ENCODE data around the gene ZNF71. TPM values are rescaled to one million over a fixed set of nuclear protein-coding genes. Genes with fewer than 3 reads are reported as not detected.

ZNF71 gene
- total RNA-seq, 1 donor from 2014 or later: 17.1 TPM

DNA sequence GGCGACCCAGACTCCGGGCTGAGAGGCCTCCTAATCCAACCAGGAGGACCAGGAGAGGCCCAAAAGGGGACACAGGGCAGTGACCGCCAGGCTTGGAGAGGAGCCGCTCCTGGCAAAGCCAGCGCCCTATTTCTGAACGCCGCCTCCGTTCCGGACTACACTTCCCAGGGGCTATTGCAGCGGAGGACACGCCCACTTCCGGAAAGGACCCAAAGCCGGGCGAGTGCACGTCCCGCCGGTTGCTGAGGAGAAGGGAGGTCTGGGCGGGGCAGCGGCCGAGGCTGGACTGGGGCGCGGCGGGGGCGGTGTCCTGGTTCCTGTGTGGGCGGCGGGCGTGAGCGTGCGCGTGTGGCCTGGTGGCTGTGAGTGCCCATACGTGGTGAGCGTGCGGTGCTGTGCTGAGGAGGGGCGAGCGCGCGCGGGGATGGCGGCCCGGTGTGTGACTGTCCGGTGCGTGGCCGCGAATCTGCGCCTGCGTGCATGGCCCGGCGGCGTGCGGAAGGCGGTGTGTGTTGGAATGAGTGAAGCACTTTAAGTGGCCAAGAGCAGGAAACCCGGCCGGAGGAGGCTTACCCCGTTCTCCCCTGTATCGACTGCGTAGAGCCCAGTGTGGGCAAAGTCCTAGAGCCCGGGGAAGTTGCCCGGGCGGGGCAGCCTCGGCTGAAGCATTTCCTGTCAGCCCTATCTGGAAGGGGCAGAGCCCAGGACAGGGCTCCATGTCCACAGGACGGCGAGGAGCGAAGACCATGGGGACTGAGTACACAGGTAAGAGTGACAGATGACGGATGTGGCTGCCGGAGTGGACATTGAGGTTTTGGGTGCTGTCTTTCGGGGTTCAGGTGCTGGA is 27.6 kb upstream of the ZNF71 start, which contains the start of gene ZNF470:
Gene ZNF470, plus strand, starts transcription at position 195 of the 847 bp plus-strand sequence. CDS start 2,844 bp downstream, outside the sequence.
- peak within 1 kb of the TSS; percentile 96 for H3K27ac Mint-ChIP-seq
- peak; percentile 78 for DNase-seq (ENCODE audit: low spot score, unreplicated experiment)
- peaks cover 47% of the 10 kb centered on the region for H3K9me3 Mint-ChIP-seq (ENCODE audit: low read depth)
- H3K4me3 Mint-ChIP-seq (ENCODE audit: low read depth): peak within 1 kb of the TSS; percentile 99
- H3K27me3 Mint-ChIP-seq: no peaks in the 10 kb centered on the region
- H3K4me1 Mint-ChIP-seq (ENCODE audit: low read depth): no peaks in the 10 kb centered on the region
- TF ChIP-seq, protein P1, sequence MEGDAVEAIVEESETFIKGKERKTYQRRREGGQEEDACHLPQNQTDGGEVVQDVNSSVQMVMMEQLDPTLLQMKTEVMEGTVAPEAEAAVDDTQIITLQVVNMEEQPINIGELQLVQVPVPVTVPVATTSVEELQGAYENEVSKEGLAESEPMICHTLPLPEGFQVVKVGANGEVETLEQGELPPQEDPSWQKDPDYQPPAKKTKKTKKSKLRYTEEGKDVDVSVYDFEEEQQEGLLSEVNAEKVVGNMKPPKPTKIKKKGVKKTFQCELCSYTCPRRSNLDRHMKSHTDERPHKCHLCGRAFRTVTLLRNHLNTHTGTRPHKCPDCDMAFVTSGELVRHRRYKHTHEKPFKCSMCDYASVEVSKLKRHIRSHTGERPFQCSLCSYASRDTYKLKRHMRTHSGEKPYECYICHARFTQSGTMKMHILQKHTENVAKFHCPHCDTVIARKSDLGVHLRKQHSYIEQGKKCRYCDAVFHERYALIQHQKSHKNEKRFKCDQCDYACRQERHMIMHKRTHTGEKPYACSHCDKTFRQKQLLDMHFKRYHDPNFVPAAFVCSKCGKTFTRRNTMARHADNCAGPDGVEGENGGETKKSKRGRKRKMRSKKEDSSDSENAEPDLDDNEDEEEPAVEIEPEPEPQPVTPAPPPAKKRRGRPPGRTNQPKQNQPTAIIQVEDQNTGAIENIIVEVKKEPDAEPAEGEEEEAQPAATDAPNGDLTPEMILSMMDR (IDR thresholded peaks at IDR 0.05; ENCODE audit: unreplicated experiment): no peak
- peaks cover 61% of the 10 kb centered on the region for H3K36me3 Mint-ChIP-seq (ENCODE audit: insufficient read depth)

DNA sequence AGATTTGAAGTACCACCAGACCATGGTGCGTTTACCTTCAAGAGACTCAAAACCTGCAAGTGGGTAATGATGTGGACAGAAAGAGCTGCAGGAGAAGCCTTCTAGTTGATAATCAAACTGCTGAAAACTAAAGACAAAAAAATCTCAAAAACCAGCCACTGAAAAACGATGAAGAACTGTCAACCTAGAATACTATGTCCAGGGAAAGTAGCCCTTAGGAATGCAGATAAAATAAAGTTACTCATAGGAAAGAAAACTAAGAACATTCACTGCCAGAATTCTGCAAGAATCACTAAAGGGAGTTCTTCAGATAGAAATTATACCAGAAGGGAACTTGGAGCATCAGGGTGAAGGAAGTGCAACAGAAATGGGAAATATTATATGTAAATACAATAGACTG is 22.5 kb upstream of the ZNF71 start:
- Mint-ChIP-seq H3K4me3 (ENCODE audit: low read depth) (no peak overlapping the region), H3K4me1 (ENCODE audit: low read depth) (no peaks in the 10 kb centered on the region), H3K9me3 (ENCODE audit: low read depth) (peaks cover 64% of the 10 kb centered on the region), H3K36me3 (ENCODE audit: insufficient read depth) (peaks cover 84% of the 10 kb centered on the region), H3K27me3 (no peaks in the 10 kb centered on the region), H3K27ac (no peak overlapping the region)
- TF ChIP-seq, protein P1 (IDR thresholded peaks at IDR 0.05; ENCODE audit: unreplicated experiment): no peak
- no peak for DNase-seq (ENCODE audit: low spot score, unreplicated experiment)

DNA sequence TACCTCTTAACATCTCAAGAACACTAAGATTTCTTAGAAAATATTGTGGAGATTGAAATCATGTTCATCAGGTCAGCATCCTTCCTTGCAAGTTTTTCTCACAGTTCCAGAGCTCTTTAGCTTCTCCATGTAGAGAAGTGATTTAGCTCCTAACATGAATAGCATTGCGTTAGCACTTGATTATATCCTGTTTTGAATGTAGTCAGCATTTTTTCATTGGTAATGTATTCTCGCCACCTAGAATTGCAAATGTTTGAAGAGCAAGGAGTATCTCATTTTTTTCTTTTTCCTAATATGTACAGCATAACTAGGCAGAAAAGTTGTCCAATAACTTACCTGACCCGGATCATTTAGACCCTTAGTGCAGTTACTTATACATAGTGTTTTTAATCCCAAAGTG is 21.2 kb upstream of the ZNF71 start:
- Mint-ChIP-seq H3K4me1 (ENCODE audit: low read depth) (no peaks in the 10 kb centered on the region), H3K27ac (no peak overlapping the region), H3K27me3 (no peaks in the 10 kb centered on the region), H3K9me3 (ENCODE audit: low read depth) (peaks cover 75% of the 10 kb centered on the region), H3K4me3 (ENCODE audit: low read depth) (no peak overlapping the region), H3K36me3 (ENCODE audit: insufficient read depth) (peaks cover 87% of the 10 kb centered on the region)
- no peak for DNase-seq (ENCODE audit: low spot score, unreplicated experiment)
- TF ChIP-seq, protein P1 (IDR thresholded peaks at IDR 0.05; ENCODE audit: unreplicated experiment): no peak

DNA sequence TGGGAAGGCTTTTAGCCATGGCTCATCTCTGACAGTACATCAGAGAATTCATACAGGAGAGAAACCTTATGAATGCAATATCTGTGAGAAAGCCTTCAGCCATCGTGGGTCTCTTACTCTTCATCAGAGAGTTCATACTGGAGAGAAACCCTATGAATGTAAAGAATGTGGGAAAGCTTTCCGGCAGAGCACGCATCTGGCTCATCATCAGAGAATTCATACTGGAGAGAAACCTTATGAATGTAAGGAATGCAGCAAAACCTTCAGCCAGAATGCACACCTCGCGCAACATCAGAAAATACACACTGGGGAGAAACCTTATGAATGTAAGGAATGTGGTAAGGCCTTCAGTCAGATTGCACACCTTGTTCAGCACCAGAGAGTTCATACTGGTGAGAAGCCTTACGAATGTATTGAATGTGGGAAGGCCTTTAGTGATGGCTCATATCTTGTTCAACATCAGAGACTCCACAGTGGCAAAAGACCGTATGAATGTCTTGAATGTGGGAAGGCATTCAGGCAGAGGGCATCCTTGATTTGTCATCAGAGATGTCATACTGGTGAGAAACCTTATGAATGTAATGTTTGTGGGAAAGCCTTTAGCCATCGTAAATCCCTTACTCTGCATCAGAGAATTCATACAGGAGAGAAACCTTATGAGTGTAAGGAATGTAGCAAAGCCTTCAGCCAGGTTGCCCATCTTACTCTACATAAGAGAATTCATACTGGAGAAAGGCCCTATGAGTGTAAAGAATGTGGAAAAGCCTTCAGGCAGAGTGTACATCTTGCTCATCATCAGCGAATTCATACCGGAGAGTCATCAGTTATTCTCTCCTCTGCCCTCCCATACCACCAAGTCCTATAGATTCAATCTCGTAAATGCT is 17.1 kb upstream of the ZNF71 start:
- H3K27me3 Mint-ChIP-seq: no peaks in the 10 kb centered on the region
- H3K4me3 Mint-ChIP-seq (ENCODE audit: low read depth): no peak overlapping the region
- H3K9me3 Mint-ChIP-seq (ENCODE audit: low read depth): peaks cover 76% of the 10 kb centered on the region

DNA sequence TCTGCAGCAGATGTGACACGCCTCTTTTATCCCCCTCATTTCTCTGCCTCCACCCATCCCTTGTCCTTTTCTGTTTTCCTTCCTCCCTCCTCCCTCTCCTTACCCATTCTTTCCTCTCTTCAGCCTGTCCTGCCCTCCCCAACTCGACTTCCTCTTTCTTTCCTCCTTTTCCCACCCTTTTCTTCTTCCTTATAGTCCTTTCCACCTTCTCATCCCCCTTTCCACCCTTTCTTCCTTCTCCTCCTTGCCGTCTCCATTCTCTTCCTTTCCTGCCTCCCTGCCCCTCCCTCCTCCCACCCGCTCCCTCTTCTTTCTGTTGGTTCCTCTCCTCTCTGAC is 688 bp upstream of the ZNF71 start:
- Mint-ChIP-seq H3K4me1 (ENCODE audit: low read depth) (peaks cover 8% of the 10 kb centered on the region), H3K9me3 (ENCODE audit: low read depth) (peaks cover 24% of the 10 kb centered on the region), H3K27me3 (no peaks in the 10 kb centered on the region), H3K36me3 (ENCODE audit: insufficient read depth) (peaks cover 29% of the 10 kb centered on the region), H3K4me3 (ENCODE audit: low read depth) (peak overlapping the region; percentile 87), H3K27ac (no peak overlapping the region)
- no peak for DNase-seq (ENCODE audit: low spot score, unreplicated experiment)
- TF ChIP-seq, protein P1 (IDR thresholded peaks at IDR 0.05; ENCODE audit: unreplicated experiment): no peak

More for the DNA sequence above, 17.1 kb upstream of the ZNF71 start:
- Mint-ChIP-seq H3K27ac (no peak overlapping the region), H3K4me1 (ENCODE audit: low read depth) (no peaks in the 10 kb centered on the region), H3K36me3 (ENCODE audit: insufficient read depth) (peaks cover 76% of the 10 kb centered on the region)
- no peak for DNase-seq (ENCODE audit: low spot score, unreplicated experiment)
- TF ChIP-seq, protein P1 (IDR thresholded peaks at IDR 0.05; ENCODE audit: unreplicated experiment): no peak
